Measurements from ENCODE around the gene AGFG1.
"Not testable (repeated sequence)": the region's sequence is repeated elsewhere in the genome, so short reads cannot be mapped to it uniquely, and the experiment has no call there.

AGFG1 gene

GRCh38 chr2:227597036-227597435, 125.1 kb downstream of the AGFG1 start:
- H3K9me3 ChIP-seq (ENCODE audit: insufficient read depth, low read length) = no peaks in the 10 kb centered on the region
- no peak overlapping the region for H3K4me3 ChIP-seq (ENCODE audit: insufficient read length, low read depth)
- no peak for DNase-seq (ENCODE audit: low read depth, low spot score)
- no peaks in the 10 kb centered on the region for H3K4me1 ChIP-seq (ENCODE audit: insufficient read depth, insufficient read length)
- TF ChIP-seq YY1 (IDR thresholded peaks at IDR 0.05; ENCODE audit: insufficient read depth, insufficient read length) (no peak), ZNF274 (IDR thresholded peaks at IDR 0.05; ENCODE audit: low read depth, low read length) (no peak), SUZ12 (IDR thresholded peaks at IDR 0.05; ENCODE audit: extremely low read depth, insufficient read depth, insufficient read length) (no peak)
- H3K36me3 ChIP-seq (ENCODE audit: insufficient read depth, insufficient read length, low read length) = no peaks in the 10 kb centered on the region
- H3K9ac ChIP-seq (ENCODE audit: insufficient read length, low read depth) = no peak overlapping the region
- no peaks in the 10 kb centered on the region for H3K27me3 ChIP-seq (ENCODE audit: insufficient read depth, insufficient read length)

DNA sequence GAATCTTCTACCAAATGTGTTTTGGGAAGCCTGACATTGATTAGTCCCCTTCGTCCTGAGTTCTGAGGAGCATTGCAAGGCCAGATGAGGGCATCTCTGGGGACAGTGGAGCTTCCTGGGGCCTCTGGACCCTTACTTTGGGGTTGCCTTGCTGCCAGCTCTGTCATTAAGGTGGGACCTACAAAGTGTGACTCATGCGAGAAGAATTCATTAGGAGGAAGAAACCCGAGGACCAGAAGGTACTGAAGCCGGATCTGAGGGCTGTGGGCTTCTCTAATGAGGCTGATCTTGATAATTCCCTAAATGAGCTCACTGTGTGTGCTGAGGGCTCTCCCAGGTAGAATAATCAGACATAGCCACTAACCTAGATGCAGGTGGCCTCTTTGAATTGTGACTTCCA, 126.0 kb downstream of the AGFG1 start:
- no peaks in the 10 kb centered on the region for H3K4me1 ChIP-seq (ENCODE audit: insufficient read depth, insufficient read length)
- TF ChIP-seq SUZ12 (IDR thresholded peaks at IDR 0.05; ENCODE audit: extremely low read depth, insufficient read depth, insufficient read length) = no peak
- no peak overlapping the region for H3K9ac ChIP-seq (ENCODE audit: insufficient read length, low read depth)
- DNase-seq (ENCODE audit: low read depth, low spot score) = peak; percentile 54
- H3K9me3 ChIP-seq (ENCODE audit: insufficient read depth, low read length) = no peaks in the 10 kb centered on the region
- H3K36me3 ChIP-seq (ENCODE audit: insufficient read depth, insufficient read length, low read length) = no peaks in the 10 kb centered on the region
- H3K27me3 ChIP-seq (ENCODE audit: insufficient read depth, insufficient read length) = no peaks in the 10 kb centered on the region
- no peak overlapping the region for H3K4me3 ChIP-seq (ENCODE audit: insufficient read length, low read depth)

GRCh38 chr2:227598835-227599503, 127.0 kb downstream of the AGFG1 start, which contains the start of gene SCYGR2:
Gene SCYGR2, plus strand, starts transcription at chr2:227598893. Its CDS starts 0 bp downstream, at chr2:227598893.
- H3K9me3 ChIP-seq (ENCODE audit: insufficient read depth, low read length); H3K36me3 ChIP-seq (ENCODE audit: insufficient read depth, insufficient read length, low read length); H3K27me3 ChIP-seq (ENCODE audit: insufficient read depth, insufficient read length); H3K9ac ChIP-seq (ENCODE audit: insufficient read length, low read depth); DNase-seq (ENCODE audit: low read depth, low spot score); H3K4me1 ChIP-seq (ENCODE audit: insufficient read depth, insufficient read length); H3K4me3 ChIP-seq (ENCODE audit: insufficient read length, low read depth): not testable (repeated sequence)

DNA sequence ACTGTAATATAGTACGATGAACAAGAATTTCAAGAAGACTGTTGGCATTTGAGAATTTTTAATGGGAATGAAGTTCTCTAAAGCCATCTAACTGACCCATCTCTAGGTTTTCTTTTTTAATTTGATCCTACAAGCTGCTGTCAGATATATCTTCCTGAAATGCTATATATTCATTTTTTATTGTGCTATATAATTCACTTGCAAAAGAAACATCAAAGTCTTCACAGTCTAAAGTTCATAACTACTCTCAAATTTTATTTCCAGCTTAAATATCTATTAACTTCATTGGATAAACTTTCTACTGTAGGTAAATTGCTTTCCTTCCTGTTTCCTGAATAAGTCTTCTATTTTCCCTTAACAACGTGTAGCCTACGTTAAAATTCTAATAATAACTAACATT, 130.4 kb downstream of the AGFG1 start:
- no peak overlapping the region for H3K4me3 ChIP-seq (ENCODE audit: insufficient read length, low read depth)
- H3K36me3 ChIP-seq (ENCODE audit: insufficient read depth, insufficient read length, low read length) = no peaks in the 10 kb centered on the region
- no peaks in the 10 kb centered on the region for H3K9me3 ChIP-seq (ENCODE audit: insufficient read depth, low read length)
- no peak for DNase-seq (ENCODE audit: low read depth, low spot score)
- TF ChIP-seq ZNF274 (IDR thresholded peaks at IDR 0.05; ENCODE audit: low read depth, low read length) (no peak), YY1 (IDR thresholded peaks at IDR 0.05; ENCODE audit: insufficient read depth, insufficient read length) (no peak), SUZ12 (IDR thresholded peaks at IDR 0.05; ENCODE audit: extremely low read depth, insufficient read depth, insufficient read length) (no peak)
- no peaks in the 10 kb centered on the region for H3K4me1 ChIP-seq (ENCODE audit: insufficient read depth, insufficient read length)
- no peak overlapping the region for H3K9ac ChIP-seq (ENCODE audit: insufficient read length, low read depth)
- no peaks in the 10 kb centered on the region for H3K27me3 ChIP-seq (ENCODE audit: insufficient read depth, insufficient read length)

DNA sequence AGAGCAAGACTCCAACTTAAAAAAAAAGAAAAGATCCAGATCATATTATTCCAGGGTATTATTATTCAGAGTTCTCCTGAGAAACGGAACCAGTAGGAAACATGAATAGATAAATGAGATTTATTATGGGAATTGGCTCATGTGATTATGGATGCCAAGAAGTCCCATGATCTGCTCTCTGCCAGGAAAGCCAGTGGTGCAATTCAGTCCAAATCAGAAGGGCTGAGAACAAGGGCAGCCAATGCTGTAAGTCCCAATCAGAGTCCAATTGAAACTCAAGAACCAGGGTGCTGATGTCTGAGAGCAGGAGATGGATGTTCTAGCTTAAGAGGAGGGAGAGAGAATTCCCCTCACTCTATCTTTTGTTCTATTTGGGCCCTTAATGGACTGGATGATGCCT, 134.5 kb downstream of the AGFG1 start:
- H3K27me3 ChIP-seq (ENCODE audit: insufficient read depth, insufficient read length) = no peaks in the 10 kb centered on the region
- TF ChIP-seq ZNF274 (IDR thresholded peaks at IDR 0.05; ENCODE audit: low read depth, low read length) (no peak), SUZ12 (IDR thresholded peaks at IDR 0.05; ENCODE audit: extremely low read depth, insufficient read depth, insufficient read length) (no peak)

GRCh38 chr2:227607941-227608340, 136.0 kb downstream of the AGFG1 start:
- TF ChIP-seq SUZ12 (IDR thresholded peaks at IDR 0.05; ENCODE audit: extremely low read depth, insufficient read depth, insufficient read length) = no peak
- no peak for TF ChIP-seq YY1 (IDR thresholded peaks at IDR 0.05; ENCODE audit: insufficient read depth, insufficient read length)
- no peak for TF ChIP-seq ZNF274 (IDR thresholded peaks at IDR 0.05; ENCODE audit: low read depth, low read length)
- Histone ChIP-seq H3K36me3 (ENCODE audit: insufficient read depth, insufficient read length, low read length) (no peaks in the 10 kb centered on the region), H3K9ac (ENCODE audit: insufficient read length, low read depth) (no peak overlapping the region), H3K9me3 (ENCODE audit: insufficient read depth, low read length) (no peaks in the 10 kb centered on the region), H3K4me1 (ENCODE audit: insufficient read depth, insufficient read length) (no peaks in the 10 kb centered on the region), H3K4me3 (ENCODE audit: insufficient read length, low read depth) (no peak overlapping the region), H3K27me3 (ENCODE audit: insufficient read depth, insufficient read length) (no peaks in the 10 kb centered on the region)
- no peak for DNase-seq (ENCODE audit: low read depth, low spot score)

More for the DNA sequence above, 134.5 kb downstream of the AGFG1 start:
- no peak overlapping the region for H3K4me3 ChIP-seq (ENCODE audit: insufficient read length, low read depth)
- no peak for DNase-seq (ENCODE audit: low read depth, low spot score)
- no peaks in the 10 kb centered on the region for H3K36me3 ChIP-seq (ENCODE audit: insufficient read depth, insufficient read length, low read length)
- H3K9me3 ChIP-seq (ENCODE audit: insufficient read depth, low read length) = no peaks in the 10 kb centered on the region
- no peak overlapping the region for H3K9ac ChIP-seq (ENCODE audit: insufficient read length, low read depth)
- no peaks in the 10 kb centered on the region for H3K4me1 ChIP-seq (ENCODE audit: insufficient read depth, insufficient read length)

DNA sequence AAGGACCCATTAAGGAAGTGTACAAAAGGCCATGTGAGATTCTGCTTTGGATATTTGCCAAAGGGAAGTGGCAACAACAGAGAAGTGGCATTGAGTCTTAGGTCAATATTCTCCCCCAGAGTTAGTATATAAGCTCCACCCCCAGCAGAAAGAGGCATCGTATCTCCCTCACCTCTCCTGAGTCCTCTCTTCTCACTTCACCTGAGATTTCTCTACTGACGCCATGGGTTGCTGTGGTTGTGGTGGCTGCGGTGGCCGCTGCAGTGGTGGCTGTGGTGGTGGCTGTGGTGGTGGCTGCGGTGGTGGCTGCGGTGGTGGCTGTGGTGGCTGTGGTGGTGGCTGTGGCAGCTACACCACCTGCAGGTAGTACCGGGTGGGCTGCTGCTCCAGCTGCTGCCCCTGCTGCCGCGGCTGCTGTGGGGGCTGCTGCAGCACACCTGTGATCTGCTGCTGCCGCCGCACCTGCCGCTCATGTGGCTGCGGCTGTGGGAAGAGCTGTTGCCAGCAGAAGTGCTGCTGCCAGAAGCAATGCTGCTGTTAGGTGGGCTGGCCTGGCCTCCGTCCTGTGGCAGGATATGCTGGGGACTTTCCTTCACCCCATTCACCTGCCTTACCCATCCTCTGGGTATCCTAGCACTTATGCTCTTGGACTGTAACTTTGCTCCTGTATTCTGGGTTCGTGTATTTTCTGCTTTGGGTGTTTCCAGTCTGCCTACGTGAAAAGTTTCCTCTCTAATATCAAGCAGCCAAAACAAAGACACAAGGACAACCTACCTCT, 136.8 kb downstream of the AGFG1 start:
- DNase-seq (ENCODE audit: low read depth, low spot score) = no peak

More for the DNA sequence above, 136.8 kb downstream of the AGFG1 start:
- Histone ChIP-seq H3K27me3 (ENCODE audit: insufficient read depth, insufficient read length) (no peaks in the 10 kb centered on the region), H3K36me3 (ENCODE audit: insufficient read depth, insufficient read length, low read length) (no peaks in the 10 kb centered on the region), H3K4me1 (ENCODE audit: insufficient read depth, insufficient read length) (no peaks in the 10 kb centered on the region), H3K9me3 (ENCODE audit: insufficient read depth, low read length) (no peaks in the 10 kb centered on the region), H3K9ac (ENCODE audit: insufficient read length, low read depth) (no peak overlapping the region), H3K4me3 (ENCODE audit: insufficient read length, low read depth) (no peak overlapping the region)
- no peak for TF ChIP-seq YY1 (IDR thresholded peaks at IDR 0.05; ENCODE audit: insufficient read depth, insufficient read length)
- TF ChIP-seq SUZ12 (IDR thresholded peaks at IDR 0.05; ENCODE audit: extremely low read depth, insufficient read depth, insufficient read length) = no peak
